H1 (cell line): ENCODE results near the gene TAS1R3. TPM values are rescaled to one million over a fixed set of nuclear protein-coding genes. Genes with fewer than 3 reads are reported as not detected.

Experiments used
- CTCF ChIA-PET: fragments of 300-600 bp; sonication (Branson Sonifier 250); formaldehyde crosslinking; loops from one replicate; lab custom pipeline; 2021; ENCODE audit not compliant: partially characterized antibody; lab: Charles Lee
- POLR2A ChIA-PET: fragments of 300-600 bp; sonication (Branson Sonifier 250); formaldehyde crosslinking; loops from one replicate; lab custom pipeline; 2021; ENCODE audit warnings: inconsistent platforms; ENCODE audit not compliant: partially characterized antibody; lab: Charles Lee
- DNase-seq, 2 experiments: peaks; one replicate each; pipeline versions ENCODE4 v3.0.0 to v3.0.0-alpha.2; 2010 to 2022; ENCODE audit warnings: low spot score in 2 of 2, low read depth in 1 of 2, mixed read lengths in 1 of 2
- FAIRE-seq: peaks from 2 replicates; lab custom pipeline; 2011; peaks lifted over from hg19 to GRCh38; lab: Jason Lieb, UNC
- H2AFZ ChIP-seq: 2 replicates; pipeline ENCODE4 v1.8.1; 2012; ENCODE audit warnings: low read length, inconsistent platforms
- H2AK5ac ChIP-seq: 2 replicates; pipeline ENCODE4 v1.6.1; 2013; ENCODE audit warnings: low read depth, low read length
- H2BK120ac ChIP-seq: replicated peaks from 2 replicates; pipeline ENCODE3; 2013; ENCODE audit warnings: low read depth, low read length, inconsistent platforms
- H2BK12ac ChIP-seq: 2 replicates; pipeline ENCODE4 v1.6.1; 2013; ENCODE audit warnings: low read depth, low read length
- H2BK15ac ChIP-seq: 2 replicates; pipeline ENCODE4 v1.6.1; 2013; ENCODE audit warnings: low read length
- H2BK20ac ChIP-seq: 2 replicates; pipeline ENCODE4 v1.6.1; 2013; ENCODE audit warnings: low read length
- H2BK5ac ChIP-seq: 2 replicates; pipeline ENCODE4 v1.6.1; 2013; ENCODE audit warnings: low read depth, low read length
- H3K14ac ChIP-seq: 2 replicates; pipeline ENCODE4 v1.6.1; 2013; ENCODE audit warnings: inconsistent platforms; ENCODE audit not compliant: insufficient read length
- H3K18ac ChIP-seq: 2 replicates; pipeline ENCODE4 v1.6.1; 2013; ENCODE audit warnings: low read length; ENCODE audit errors: extremely low read depth
- H3K23ac ChIP-seq: 2 replicates; pipeline ENCODE4 v1.6.1; 2013; ENCODE audit warnings: inconsistent platforms; ENCODE audit not compliant: insufficient read length
- H3K23me2 ChIP-seq: 2 replicates; pipeline ENCODE4 v1.6.1; 2013; ENCODE audit warnings: low read depth, low read length
- H3K27ac ChIP-seq: 2 replicates; pipeline ENCODE4 v1.6.1; 2011; ENCODE audit warnings: low read depth, low read length, inconsistent platforms
- H3K27me3 ChIP-seq, 4 experiments: replicated peaks in 1 of 4; 1 replicate in 1 of 4; 2 replicates in 3 of 4; pipeline versions ENCODE4 v1.6.1 to v1.8.1; 2011 to 2013; ENCODE audit warnings: low read length in 3 of 4, mild to moderate bottlenecking in 3 of 4, inconsistent platforms in 2 of 4, mixed read lengths in 2 of 4, moderate library complexity in 1 of 4; ENCODE audit not compliant: control insufficient read depth in 3 of 4, insufficient read depth in 3 of 4; ENCODE audit errors: extremely low read depth in 1 of 4
- H3K36me3 ChIP-seq, 4 experiments: 2 replicates each; pipeline versions ENCODE4 v1.6.1 to v1.8.1; 2011 to 2013; ENCODE audit warnings: mild to moderate bottlenecking in 4 of 4, low read length in 3 of 4, moderate library complexity in 2 of 4, control low read depth in 1 of 4, inconsistent platforms in 1 of 4; ENCODE audit not compliant: insufficient read depth in 4 of 4, control insufficient read depth in 2 of 4
- H3K4ac ChIP-seq: replicated peaks from 2 replicates; pipeline ENCODE3; 2013; ENCODE audit warnings: low read length, low read depth, mixed read lengths, inconsistent platforms; ENCODE audit not compliant: insufficient read length
- H3K4me1 ChIP-seq, 4 experiments: replicated peaks in 1 of 4; 1 replicate in 1 of 4; 2 replicates in 3 of 4; pipeline versions ENCODE4 v1.6.1 to v1.8.1; 2011 to 2013; ENCODE audit warnings: low read length in 3 of 4, inconsistent platforms in 2 of 4, mixed read lengths in 1 of 4; ENCODE audit not compliant: insufficient read depth in 4 of 4, control insufficient read depth in 3 of 4
- H3K4me2 ChIP-seq, 2 experiments: 2 replicates each; pipeline versions ENCODE4 v1.6.1 to v1.8.1; 2011 to 2013; ENCODE audit warnings: low read depth in 2 of 2, low read length in 2 of 2, control low read depth in 1 of 2, inconsistent platforms in 1 of 2, mild to moderate bottlenecking in 1 of 2; ENCODE audit not compliant: insufficient read depth in 1 of 2
- H3K4me3 ChIP-seq, 4 experiments: fragments of 200-600, 300-600 bp in 1 of 4; sonication (generic), shearing (Covaris generic), sonication (Bioruptor Twin) in 1 of 4; 2 replicates each; pipeline versions ENCODE4 v1.5.1 to v1.8.1; 2011 to 2016; ENCODE audit warnings: low read length in 4 of 4, low read depth in 3 of 4, control low read depth in 2 of 4, inconsistent platforms in 2 of 4, mild to moderate bottlenecking in 2 of 4, mixed read lengths in 1 of 4, moderate library complexity in 1 of 4; ENCODE audit not compliant: insufficient read depth in 2 of 4; ENCODE audit errors: extremely low read depth in 1 of 4
- H3K56ac ChIP-seq: replicated peaks from 2 replicates; pipeline ENCODE3; 2013; ENCODE audit warnings: low read depth, mild to moderate bottlenecking, mixed read lengths, low read length, inconsistent platforms; ENCODE audit not compliant: insufficient read length
- H3K79me1 ChIP-seq: 2 replicates; pipeline ENCODE4 v1.6.1; 2013; ENCODE audit warnings: low read depth, low read length, control low read depth
- H3K79me2 ChIP-seq, 2 experiments: 2 replicates each; pipeline versions ENCODE4 v1.6.1 to v1.8.1; 2012 to 2013; ENCODE audit warnings: low read length in 2 of 2, mild to moderate bottlenecking in 2 of 2, inconsistent platforms in 1 of 2; ENCODE audit not compliant: insufficient read depth in 2 of 2, control insufficient read depth in 1 of 2
- H3K9ac ChIP-seq, 4 experiments: replicated peaks in 1 of 4; 1 replicate in 1 of 4; 2 replicates in 3 of 4; pipeline versions ENCODE4 v1.6.1 to v1.8.1; 2011 to 2013; ENCODE audit warnings: low read depth in 3 of 4, low read length in 3 of 4, control low read depth in 2 of 4, mild to moderate bottlenecking in 2 of 4, moderate library complexity in 2 of 4, inconsistent platforms in 1 of 4; ENCODE audit errors: extremely low read depth in 1 of 4
- H3K9me3 ChIP-seq, 2 experiments: 2 replicates each; pipeline versions ENCODE4 v1.6.1 to v1.8.1; 2012 to 2013; ENCODE audit warnings: mild to moderate bottlenecking in 2 of 2, moderate library complexity in 2 of 2, control low read depth in 1 of 2, inconsistent platforms in 1 of 2, low read depth in 1 of 2, low read length in 1 of 2, mixed read lengths in 1 of 2; ENCODE audit not compliant: insufficient read depth in 2 of 2
- H4K20me1 ChIP-seq, 2 experiments: replicated peaks in 1 of 2; 2 replicates each; pipeline versions ENCODE3 to v1.8.1; 2011 to 2013; ENCODE audit warnings: inconsistent platforms in 2 of 2, low read length in 2 of 2, mild to moderate bottlenecking in 1 of 2; ENCODE audit not compliant: insufficient read depth in 2 of 2, control insufficient read depth in 1 of 2
- H4K5ac ChIP-seq: 2 replicates; pipeline ENCODE4 v1.6.1; 2013; ENCODE audit warnings: low read length, low read depth, mixed read lengths, inconsistent platforms; ENCODE audit not compliant: insufficient read length
- H4K8ac ChIP-seq: 2 replicates; pipeline ENCODE4 v1.8.0; 2013; ENCODE audit warnings: mild to moderate bottlenecking, moderate library complexity, low read length, inconsistent platforms; ENCODE audit not compliant: insufficient read depth; ENCODE audit errors: extremely low read depth
- H4K91ac ChIP-seq: replicated peaks from 2 replicates; pipeline ENCODE3; 2013; ENCODE audit warnings: low read length, mixed read lengths, inconsistent platforms; ENCODE audit not compliant: insufficient read length
- GABPA ChIP-seq: IDR thresholded peaks from 2 replicates; pipeline ENCODE4 v1.6.1; 2011; ENCODE audit warnings: mild to moderate bottlenecking, low read length, moderate library complexity, borderline replicate concordance; ENCODE audit not compliant: insufficient read depth
- RAD21 ChIP-seq, 2 experiments: IDR thresholded peaks in 1 of 2; conservative IDR thresholded peaks in 1 of 2; 2 replicates each; pipeline ENCODE4 v1.6.1; 2011; ENCODE audit warnings: low read depth in 2 of 2, low read length in 2 of 2, improper control_type of control experiment in 1 of 2, inconsistent platforms in 1 of 2, mild to moderate bottlenecking in 1 of 2, moderate library complexity in 1 of 2
- WGBS, 2 experiments: shearing (Covaris generic) in 1 of 2; methylation state at CpG; one replicate each; pipeline versions ENCODE4 v1.1.6 to v1.1.7; 2013 to 2015; ENCODE audit warnings: low lambda C conversion rate in 2 of 2, mixed read lengths in 2 of 2, inconsistent platforms in 1 of 2, low coverage in 1 of 2, missing lambda C conversion rate in 1 of 2; ENCODE audit not compliant: insufficient replicate concordance in 2 of 2, insufficient coverage in 1 of 2, insufficient read length in 1 of 2; ENCODE audit errors: extremely low coverage in 1 of 2, missing lambda C conversion rate in 1 of 2; 5-methylcytosine and 5-hydroxymethylcytosine counted together
- polyA plus RNA-seq, 7 experiments: library from polyadenylated mRNA; depleted of rRNA in 3 of 7; stranded (reverse) in 5 of 7; unstranded in 2 of 7; fragments of >200 nt in 5 of 7; fragments of 200-250 nt in 2 of 7; gene quantifications; 1 replicate in 5 of 7; 2 replicates in 1 of 7; 4 replicates in 1 of 7; pipeline versions ENCODE4 v1.2.1 to v1.2.3, GENCODE V29; 2011 to 2013; ENCODE audit warnings: missing spikeins in 2 of 7, mixed read lengths in 2 of 7
- total RNA-seq: library from RNA; stranded (reverse); fragmentation: NEBNext Ultra II Directional; extraction: Animal tissue kit (Norgen Biotek cat#: 25700); gene quantifications from 2 replicates; pipeline ENCODE4 v1.2.1, GENCODE V29; 2021
- TF ChIP-seq, protein P1 (sequence below): IDR thresholded peaks from 2 replicates; pipeline ENCODE4 v1.6.1; 2011; ENCODE audit warnings: low read depth, mild to moderate bottlenecking, low read length; ENCODE audit not compliant: insufficient read depth
- TF ChIP-seq, protein P2 (sequence below), 3 experiments: IDR thresholded peaks; 1 replicate in 2 of 3; 2 replicates in 1 of 3; pipeline versions ENCODE4 v1.5.1 to v1.6.1; 2011; ENCODE audit warnings: low read length in 3 of 3, mild to moderate bottlenecking in 3 of 3, inconsistent platforms in 2 of 3, low read depth in 1 of 3, moderate library complexity in 1 of 3; ENCODE audit not compliant: insufficient read depth in 1 of 3; ENCODE audit errors: control extremely low read depth in 1 of 3

The TAS1R3 gene
- total and polyA plus RNA-seq, 2 of the 8 experiments (the other 6 are each of a cell fraction or from before 2014, with no cell fraction given) = 0.03 to 0.19 TPM

GRCh38 chr1:1299686-1300351, 31.3 kb upstream of the TAS1R3 start:
- H3K14ac ChIP-seq = no peak overlapping the region
- ChIA-PET CTCF (interaction anchor here (0.6 to 2.7 kb wide), 27 partner anchors 9 to 321 kb away, joined by 3 to 15 read pairs (median 3); no protein-coding TSS in a partner anchor), POLR2A (interaction anchor here (0.7 to 1.9 kb wide), 4 partner anchors 8 to 33 kb away, joined by 3 to 7 read pairs (median 4); no protein-coding TSS in a partner anchor)
- H3K18ac ChIP-seq = no peak overlapping the region
- peaks cover 5 to 18% of the 10 kb centered on the region in 2 experiments for H4K20me1 ChIP-seq
- no peak for FAIRE-seq
- no peak overlapping the region for H4K91ac ChIP-seq
- H3K4ac ChIP-seq = no peak overlapping the region
- no peak overlapping the region for H3K56ac ChIP-seq
- peaks cover 0 to 4% (median 0%) of the 10 kb centered on the region in 4 experiments; a peak in 1 of 8 replicates for H3K36me3 ChIP-seq
- H2BK5ac ChIP-seq = no peak overlapping the region
- H4K8ac ChIP-seq = no peak overlapping the region; the same call in 1 of the 2 replicates
- no peak overlapping the region for H2BK120ac ChIP-seq
- H3K27ac ChIP-seq = no peak overlapping the region
- no peak overlapping the region for H3K4me2 ChIP-seq
- H3K4me3 ChIP-seq = no peak overlapping the region
- no peak overlapping the region for H2AFZ ChIP-seq
- no peaks in the 10 kb centered on the region for H3K23me2 ChIP-seq
- no peaks in the 10 kb centered on the region for H3K9me3 ChIP-seq
- WGBS, 2 experiments = 83% methylated on average over 21 of the region's 22 CpGs; no CpG with 5 or more reads in 1 of the 2 experiments
- H3K79me2 ChIP-seq = no peaks in the 10 kb centered on the region
- no peaks in the 10 kb centered on the region for H3K79me1 ChIP-seq
- no peak overlapping the region for H2AK5ac ChIP-seq
- H2BK20ac ChIP-seq = no peak overlapping the region
- no peak for DNase-seq
- H3K9ac ChIP-seq = no peak overlapping the region
- no peaks in the 10 kb centered on the region for H3K27me3 ChIP-seq
- H4K5ac ChIP-seq = no peak overlapping the region
- H3K4me1 ChIP-seq = peaks cover 0 to 10% (median 6%) of the 10 kb centered on the region in 4 experiments; a peak in 5 of 7 replicates
- H3K23ac ChIP-seq = no peak overlapping the region
- no peak overlapping the region for H2BK15ac ChIP-seq
- TF ChIP-seq, protein P1, sequence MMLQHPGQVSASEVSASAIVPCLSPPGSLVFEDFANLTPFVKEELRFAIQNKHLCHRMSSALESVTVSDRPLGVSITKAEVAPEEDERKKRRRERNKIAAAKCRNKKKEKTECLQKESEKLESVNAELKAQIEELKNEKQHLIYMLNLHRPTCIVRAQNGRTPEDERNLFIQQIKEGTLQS = no peak
- TF ChIP-seq, protein P2, sequence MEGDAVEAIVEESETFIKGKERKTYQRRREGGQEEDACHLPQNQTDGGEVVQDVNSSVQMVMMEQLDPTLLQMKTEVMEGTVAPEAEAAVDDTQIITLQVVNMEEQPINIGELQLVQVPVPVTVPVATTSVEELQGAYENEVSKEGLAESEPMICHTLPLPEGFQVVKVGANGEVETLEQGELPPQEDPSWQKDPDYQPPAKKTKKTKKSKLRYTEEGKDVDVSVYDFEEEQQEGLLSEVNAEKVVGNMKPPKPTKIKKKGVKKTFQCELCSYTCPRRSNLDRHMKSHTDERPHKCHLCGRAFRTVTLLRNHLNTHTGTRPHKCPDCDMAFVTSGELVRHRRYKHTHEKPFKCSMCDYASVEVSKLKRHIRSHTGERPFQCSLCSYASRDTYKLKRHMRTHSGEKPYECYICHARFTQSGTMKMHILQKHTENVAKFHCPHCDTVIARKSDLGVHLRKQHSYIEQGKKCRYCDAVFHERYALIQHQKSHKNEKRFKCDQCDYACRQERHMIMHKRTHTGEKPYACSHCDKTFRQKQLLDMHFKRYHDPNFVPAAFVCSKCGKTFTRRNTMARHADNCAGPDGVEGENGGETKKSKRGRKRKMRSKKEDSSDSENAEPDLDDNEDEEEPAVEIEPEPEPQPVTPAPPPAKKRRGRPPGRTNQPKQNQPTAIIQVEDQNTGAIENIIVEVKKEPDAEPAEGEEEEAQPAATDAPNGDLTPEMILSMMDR (IDR thresholded peaks at IDR 0.05; ENCODE audit: control extremely low read depth in 1 of 3, insufficient read depth in 1 of 3, low read depth in 1 of 3, low read length in 3 of 3) = peak in 2 of 3 experiments; percentile 56 to 72; a peak in 3 of 4 replicates
- peak; percentile 30; the same call in 1 of the 2 replicates for TF ChIP-seq GABPA
- peak; percentile 14 to 34; a peak in 2 of 4 replicates for TF ChIP-seq RAD21 (IDR thresholded peaks at IDR 0.05 in 1 of 2, conservative IDR thresholded peaks at IDR 0.05 in 1 of 2; ENCODE audit: low read depth in 2 of 2, low read length in 2 of 2)
- no peak overlapping the region for H2BK12ac ChIP-seq
